ENCODE measurements around the gene ATP1A2.

Gene ATP1A2

GRCh38 chr1:160115545-160116282 lies at the start of gene ATP1A2:
ATP1A2 (plus strand) TSS chr1:160115759; CDS start chr1:160115862, 103 bp downstream.
- DNase-seq: no peak

DNA sequence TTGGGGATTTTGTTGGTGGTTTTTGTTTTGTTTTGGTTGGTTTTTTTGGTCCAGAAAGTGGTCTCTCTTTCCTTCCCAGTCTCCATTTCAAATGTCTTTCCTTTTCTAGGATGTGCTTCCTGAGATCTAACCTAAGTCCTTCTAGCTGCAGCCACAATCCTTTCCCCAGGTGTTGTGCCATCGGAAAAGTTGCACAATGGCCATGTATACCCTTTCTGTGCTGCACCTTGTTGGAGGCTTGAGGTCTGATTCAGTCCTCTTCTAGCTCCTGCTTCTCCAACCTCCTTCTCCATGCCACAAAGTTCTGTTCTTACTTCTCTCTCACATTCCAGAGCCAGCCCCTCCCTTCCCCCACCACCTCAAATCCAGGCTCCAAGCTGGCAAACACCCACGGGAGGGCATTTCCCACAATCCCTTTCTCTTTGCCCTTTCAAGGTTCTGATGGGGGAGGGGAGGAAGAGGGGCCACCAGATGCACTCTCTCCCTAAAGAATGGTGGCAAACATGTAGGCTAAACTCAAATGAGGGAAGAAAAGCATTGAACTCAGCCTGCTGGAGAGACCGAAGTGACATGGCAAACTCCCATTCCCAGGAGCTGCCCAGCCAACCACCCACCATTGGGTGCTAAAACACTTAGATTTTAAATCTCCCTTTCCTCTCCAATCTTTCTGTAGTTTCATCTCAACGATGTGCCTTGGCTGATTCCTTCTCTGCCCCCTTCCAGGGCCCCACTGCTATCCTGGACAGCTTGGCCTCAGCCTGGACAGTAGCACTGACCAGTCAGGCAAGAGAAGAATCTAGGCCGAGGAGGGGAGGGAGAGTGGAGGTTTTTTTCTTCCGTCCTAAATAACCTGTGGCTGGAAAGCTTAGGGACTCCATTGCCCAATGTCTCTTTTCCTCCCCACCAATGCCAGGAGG lies 48.5 kb upstream of the ATP1A2 start:
- DNase-seq: no peak

- no peak for DNase-seq
Measured at GRCh38 chr1:160068225-160068624, 47.3 kb upstream of the ATP1A2 start.

DNA sequence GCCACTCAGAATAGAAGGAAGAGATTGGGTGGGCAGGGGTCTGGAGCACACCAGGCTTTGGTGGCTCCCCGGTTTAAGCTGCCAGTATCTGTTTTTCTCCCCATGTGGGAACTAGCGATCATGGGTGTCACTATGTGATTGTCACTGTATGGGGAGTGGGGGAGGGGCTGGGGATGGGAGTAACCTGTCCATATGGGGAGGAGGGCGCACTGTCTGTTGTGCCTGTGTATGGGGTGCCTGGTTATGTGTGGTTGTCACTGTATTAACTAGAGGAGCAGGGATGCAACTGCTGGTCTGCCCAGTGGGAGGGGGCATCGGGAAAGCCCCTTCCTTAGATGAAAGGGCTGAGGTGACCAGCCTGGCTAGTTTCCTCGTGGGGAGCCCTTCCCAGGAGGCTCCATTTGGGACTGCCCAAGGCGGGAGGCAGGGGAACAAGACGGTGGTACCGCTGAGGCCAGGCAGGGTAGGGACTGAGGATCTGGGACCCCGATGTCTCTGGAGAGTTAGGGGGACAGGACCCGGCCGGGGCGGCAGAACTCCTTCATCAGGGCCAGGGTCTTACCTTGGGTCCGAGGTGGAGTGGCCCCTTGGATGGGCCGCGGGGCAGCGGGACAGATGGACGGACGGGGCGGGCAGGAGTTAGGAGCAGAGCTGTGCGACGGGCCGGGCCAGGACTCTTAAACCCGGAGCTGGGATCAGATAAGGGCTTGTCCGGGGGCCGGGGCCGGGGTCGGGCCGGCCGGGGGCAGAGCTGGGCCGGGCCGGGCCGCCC lies 45.9 kb upstream of the ATP1A2 start, which contains the start of gene KCNJ10:
KCNJ10 (minus strand) TSS at position 701 of the 772 bp plus-strand sequence. CDS start 27,628 bp downstream, outside the sequence.
- DNase-seq: no peak

DNA sequence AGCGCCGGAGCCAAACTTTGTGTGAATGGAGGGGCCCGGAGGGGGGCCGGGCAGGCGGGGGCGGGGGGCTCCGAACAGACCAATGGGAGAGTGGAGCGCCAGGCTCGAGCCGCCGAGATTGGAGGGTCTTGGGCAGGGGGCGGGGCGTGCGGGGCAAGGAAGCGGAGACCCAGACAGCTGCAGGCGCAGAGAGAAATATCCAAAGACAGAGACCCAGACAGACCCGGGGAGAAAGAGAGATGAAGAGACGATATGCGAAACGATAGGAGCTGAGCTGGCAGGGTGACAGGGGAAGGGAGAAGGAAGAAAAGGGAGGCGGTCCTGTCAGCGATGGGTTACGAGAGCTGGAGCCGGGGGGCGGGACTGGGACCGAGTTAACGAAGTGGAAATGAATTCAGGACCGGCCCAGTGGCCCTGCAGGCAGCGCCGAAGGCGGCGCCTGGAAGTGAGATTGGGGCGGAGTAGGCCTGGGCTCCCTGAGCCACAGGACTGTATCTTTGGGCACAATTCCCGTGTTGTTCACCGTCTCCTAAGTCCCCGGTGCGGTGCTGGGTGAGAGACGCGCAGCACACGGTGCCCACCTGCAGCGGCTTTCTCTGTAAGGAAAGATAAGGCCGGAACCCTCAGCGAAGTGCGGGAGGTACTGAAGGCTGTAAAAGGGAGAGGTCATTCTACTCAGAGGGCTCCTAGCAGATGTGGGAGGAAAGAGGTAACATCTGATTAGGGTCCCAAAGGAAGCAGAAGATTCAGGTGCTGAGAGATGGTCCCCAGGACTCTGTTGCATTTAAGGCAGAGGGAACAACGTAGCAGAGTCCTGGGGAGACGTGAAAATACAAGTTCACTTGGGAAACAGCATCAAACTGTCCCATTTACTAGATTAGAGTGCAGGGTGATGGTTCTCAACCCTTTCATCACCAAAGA lies 45.1 kb upstream of the ATP1A2 start:
- DNase-seq: peak; percentile 49 to 65

DNA sequence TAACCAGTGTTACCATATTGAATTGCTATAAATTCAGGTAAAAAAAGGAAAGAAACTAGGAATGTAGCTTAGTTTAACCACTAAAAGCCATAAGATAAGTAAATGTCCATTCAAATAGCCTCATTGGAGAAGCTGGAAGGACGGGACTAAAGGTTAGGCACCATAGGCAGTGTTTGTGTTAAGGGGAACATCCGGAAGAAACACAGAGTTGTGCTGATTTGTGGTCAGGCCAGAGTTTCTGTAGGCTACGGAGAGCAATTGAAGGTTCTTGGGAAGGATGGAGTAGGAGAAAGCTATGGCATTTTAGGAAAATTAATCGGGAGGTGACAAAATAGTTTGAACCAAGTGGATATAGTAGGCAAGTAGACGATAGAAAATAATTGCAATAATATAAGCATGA lies 44.3 kb upstream of the ATP1A2 start:
- DNase-seq: no peak

DNA sequence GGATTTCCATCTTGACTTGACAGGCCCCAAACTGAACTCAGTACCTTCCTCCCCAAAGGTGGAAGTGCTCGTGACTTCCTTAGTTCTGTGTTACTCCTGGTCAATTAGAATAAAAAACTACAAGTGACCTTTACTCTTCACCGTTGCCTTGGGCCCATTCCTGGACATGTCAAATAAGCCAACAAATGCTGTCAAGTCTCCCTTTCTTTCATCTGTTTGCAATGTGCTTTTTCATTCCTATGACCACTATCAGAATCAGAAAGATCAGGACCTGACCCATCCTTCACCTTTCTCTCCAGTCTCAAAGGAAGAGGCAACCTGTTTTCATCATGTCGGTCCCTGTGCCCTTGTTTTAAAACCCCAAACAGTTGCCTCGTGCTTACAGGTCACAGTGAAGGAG lies 40.7 kb upstream of the ATP1A2 start:
- no peak for DNase-seq

GRCh38 chr1:160075836-160076235 lies 39.7 kb upstream of the ATP1A2 start:
- peak; percentile 81 to 83 for DNase-seq

DNA sequence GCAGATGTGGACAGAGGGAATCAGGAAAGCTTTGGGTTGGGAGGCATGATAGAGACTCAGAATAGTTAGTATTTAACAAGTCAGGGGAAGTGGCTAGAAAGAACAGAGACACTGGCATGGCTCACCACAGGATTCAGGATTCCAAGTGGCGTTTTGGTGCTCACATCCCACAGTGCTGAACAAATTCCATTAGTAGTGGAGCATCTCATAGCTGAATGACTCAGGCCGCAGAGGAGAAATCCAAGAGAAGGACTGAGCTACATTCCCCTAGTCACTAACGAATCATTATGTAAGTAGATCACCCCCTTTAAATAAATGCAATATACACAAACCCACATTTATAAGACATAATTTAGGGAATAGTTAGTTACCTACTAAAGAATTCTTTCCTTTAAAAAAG lies 39.3 kb upstream of the ATP1A2 start:
- no peak for DNase-seq

GRCh38 chr1:160077486-160077885 lies 38.1 kb upstream of the ATP1A2 start:
- peak; percentile 65 to 76 for DNase-seq

GRCh38 chr1:160078512-160079195 lies 36.9 kb upstream of the ATP1A2 start:
- DNase-seq: peak; percentile 50 to 75

GRCh38 chr1:160079448-160079847 lies 36.1 kb upstream of the ATP1A2 start:
- DNase-seq: no peak

DNA sequence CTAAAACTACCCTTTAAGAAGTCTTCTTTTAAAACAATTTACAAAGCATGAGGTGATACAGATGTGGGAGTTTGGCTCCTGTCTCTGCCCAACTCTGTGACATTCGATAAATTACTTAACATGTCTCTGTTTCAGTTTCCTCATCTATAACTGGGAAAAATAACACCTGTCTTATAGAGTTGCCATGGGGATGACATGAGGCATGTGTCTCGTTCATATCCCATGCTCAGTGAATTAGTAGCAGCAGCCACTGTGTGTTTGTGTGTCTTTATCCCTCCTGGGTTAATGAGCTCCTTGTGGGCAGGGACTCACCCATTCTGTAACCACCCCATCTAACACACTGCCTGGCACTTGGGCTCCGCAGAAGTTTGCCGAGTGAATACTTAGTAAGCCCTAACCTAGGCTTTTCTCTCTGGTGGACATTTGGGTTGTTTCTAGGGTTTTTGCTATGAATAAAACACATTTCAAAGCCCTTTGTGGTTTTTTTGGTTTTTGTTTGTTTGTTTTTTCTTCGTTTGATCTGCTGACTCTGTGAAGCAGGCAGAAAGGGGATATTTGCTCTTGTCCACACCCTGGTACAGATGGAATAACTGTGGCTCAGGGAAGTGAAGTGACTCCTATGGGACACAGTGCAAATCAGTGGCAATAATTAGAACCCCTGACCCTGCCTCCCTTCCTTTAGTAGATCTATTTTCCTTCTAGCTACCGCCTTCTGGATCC lies 35.0 kb upstream of the ATP1A2 start:
- no peak for DNase-seq

DNA sequence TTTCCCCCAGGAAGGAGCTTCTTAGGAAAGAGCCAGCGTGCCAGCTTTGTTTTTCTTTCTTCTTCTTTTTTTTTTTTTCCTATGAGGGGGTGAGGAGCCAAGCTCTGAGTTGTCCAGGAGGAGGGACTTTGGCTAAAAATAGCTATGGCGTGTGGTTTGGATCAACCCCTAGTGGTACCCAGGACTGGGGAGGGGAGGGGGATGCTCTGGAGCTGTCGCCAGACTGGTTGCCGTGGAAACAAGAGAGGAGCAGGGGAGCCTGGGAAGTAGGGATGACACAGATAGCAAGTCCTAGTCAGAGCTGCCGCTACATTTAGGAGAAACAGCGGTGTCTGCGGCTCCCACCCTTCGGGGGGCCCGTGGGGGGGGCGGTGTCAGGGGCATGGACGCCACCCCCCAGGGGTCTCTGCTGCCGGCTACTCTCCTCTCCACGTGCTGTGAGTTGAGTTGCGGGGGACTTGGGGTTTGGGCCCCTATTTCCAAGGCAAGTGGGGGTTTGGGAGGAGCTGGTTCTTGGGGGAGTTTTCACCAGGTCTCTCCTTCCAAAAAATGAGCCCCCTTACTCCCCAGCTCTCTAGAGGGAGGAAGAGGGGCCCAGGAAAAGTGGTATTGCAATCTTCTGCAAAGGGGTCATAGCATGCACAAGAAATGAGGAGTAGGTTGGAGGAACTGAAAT lies 34.2 kb upstream of the ATP1A2 start, which contains the start of gene KCNJ9:
KCNJ9 (plus strand) TSS at position 278 of the 676 bp plus-strand sequence. CDS start 2,493 bp downstream, outside the sequence.
- no peak for DNase-seq

DNA sequence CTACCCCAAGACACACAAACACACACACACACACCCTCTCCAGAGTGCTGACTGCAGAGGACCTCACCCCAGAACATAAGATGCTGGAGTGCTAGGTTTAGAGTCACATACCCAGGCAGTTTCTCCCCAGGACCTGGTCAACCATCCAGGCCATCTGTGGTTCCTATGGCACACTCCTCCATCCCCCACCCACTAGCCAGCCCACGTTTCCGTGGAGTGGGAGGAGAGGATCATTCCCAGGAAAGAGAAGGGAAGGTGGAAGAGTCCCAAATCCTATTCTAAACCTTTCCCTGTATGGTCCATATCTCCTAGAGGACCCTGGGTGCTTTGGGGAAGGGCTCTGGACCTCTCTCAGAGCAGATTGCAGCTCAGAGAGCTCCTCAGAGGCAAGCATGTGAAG lies 33.1 kb upstream of the ATP1A2 start:
- no peak for DNase-seq

- DNase-seq: no peak
Measured at GRCh38 chr1:160082926-160083325, 32.6 kb upstream of the ATP1A2 start.

DNA sequence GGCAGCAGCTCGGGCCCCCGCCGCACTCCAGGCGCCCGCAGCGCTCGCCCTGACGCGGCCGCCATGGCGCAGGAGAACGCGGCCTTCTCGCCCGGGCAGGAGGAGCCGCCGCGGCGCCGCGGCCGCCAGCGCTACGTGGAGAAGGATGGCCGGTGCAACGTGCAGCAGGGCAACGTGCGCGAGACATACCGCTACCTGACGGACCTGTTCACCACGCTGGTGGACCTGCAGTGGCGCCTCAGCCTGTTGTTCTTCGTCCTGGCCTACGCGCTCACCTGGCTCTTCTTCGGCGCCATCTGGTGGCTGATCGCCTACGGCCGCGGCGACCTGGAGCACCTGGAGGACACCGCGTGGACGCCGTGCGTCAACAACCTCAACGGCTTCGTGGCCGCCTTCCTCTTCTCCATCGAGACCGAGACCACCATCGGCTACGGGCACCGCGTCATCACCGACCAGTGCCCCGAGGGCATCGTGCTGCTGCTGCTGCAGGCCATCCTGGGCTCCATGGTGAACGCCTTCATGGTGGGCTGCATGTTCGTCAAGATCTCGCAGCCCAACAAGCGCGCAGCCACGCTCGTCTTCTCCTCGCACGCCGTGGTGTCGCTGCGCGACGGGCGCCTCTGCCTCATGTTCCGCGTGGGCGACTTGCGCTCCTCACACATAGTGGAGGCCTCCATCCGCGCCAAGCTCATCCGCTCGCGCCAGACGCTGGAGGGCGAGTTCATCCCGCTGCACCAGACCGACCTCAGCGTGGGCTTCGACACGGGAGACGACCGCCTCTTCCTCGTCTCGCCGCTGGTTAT lies 31.4 kb upstream of the ATP1A2 start:
- no peak for DNase-seq

DNA sequence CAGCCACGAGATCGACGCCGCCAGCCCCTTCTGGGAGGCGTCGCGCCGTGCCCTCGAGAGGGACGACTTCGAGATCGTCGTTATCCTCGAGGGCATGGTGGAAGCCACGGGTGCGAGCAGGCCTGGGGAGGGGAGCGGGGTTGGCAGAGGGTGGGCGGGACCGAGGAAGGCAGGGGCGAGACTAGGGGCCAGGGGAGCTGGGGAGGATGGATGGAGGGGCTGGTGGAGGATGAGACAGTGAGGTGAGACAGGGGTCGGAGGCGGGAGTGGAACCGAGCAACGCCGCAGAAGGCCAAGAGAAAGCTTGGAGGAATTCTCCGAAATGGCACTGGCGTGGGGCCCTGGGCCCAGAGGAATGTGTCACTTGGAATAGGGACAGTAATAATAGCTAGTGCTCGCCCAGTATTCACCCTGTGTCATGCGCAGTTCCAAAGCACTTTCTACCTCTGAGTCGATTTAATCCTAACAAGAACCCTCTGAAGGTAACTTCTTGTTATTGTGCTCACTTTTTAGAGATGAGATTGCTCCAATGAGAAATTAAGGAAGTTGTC lies 30.7 kb upstream of the ATP1A2 start:
- DNase-seq: no peak
